HG03097 (cell line): Measurements from ENCODE around the gene PLXNA2.

ENCODE experiments used
- ATAC-seq: cut with Tn5 transposase; IDR thresholded peaks from one replicate; pipeline ENCODE4 v1.9.1; 2021; ENCODE audit not compliant: unreplicated experiment, low FRiP score

Gene PLXNA2

GRCh38 chr1:208208132-208208487 lies 36.1 kb downstream of the PLXNA2 start:
- ATAC-seq, result no peak

DNA sequence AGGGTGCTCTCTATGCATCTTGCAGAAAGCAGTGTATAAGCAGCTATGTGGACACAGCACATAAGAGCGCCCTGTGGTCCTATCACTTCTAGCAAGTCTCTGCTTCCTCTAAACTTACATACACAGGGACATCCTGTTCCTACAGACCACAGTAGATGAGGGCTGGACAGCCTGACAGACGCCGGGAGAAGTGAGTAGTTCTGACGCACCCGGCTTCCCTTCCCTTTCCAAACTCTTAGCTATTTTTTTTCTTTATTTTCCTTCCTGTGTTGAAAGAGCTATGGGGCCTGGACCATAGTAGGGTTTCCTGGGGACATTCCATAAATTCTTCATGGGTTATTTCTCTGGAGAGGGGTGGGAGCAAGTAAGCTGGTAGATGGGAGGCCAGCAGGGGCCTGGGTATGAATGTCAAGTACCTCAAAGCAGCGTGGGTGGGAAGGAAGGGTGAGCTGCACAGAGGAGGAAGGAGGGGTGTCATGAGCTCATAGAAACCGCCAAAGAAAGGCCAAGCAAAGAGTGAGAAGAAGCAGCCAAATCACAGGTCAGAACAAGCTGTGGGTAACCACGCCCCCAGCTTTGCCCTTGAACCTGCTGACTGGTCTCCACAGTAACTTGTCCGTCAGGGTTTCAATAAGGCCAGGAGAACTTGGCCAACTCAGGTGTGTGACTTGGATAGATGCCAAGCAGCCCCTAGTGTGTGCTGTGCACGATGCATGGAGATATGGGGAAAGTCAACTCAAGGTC lies 36.6 kb downstream of the PLXNA2 start:
- ATAC-seq, result no peak

- no peak for ATAC-seq
Observed at GRCh38 chr1:208206092-208206698, 38.0 kb downstream of the PLXNA2 start.

DNA sequence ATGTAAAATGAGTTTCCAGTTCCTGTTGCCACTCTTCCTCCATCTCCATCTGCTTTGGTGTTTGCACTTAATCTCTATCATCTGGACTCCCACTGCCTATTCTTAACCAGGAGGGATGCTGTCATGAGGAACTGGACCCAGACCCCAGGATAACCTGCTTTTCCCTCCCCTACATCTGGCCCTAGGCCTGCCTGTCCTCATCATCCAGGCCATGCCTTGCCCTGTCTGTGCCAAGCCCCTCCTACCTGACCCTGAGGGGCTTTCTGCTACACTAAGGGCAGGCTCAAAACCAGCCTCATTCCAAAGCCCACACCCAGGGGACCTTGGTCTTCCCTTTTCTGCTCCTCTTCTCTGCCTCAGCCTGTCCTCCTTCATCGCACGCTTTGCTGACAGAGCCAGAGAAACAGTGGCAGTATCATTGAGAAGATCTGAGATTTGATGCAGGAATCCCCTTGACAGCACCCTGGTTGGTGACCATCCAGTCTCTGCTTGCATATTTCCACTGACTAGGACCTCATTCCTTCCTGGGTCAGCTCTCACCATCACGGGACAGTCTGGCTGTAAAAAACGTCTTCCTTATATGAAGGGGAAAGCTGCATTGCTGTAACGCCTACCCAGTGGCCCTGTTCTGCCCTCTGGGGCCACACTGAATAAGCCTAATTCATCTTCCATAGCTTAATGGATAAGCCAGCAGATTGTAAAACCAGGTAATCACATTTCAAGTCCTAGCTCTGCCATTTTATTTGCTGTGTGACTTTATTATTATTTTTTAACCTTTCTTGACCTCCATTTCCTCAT lies 38.8 kb downstream of the PLXNA2 start:
- no peak for ATAC-seq

DNA sequence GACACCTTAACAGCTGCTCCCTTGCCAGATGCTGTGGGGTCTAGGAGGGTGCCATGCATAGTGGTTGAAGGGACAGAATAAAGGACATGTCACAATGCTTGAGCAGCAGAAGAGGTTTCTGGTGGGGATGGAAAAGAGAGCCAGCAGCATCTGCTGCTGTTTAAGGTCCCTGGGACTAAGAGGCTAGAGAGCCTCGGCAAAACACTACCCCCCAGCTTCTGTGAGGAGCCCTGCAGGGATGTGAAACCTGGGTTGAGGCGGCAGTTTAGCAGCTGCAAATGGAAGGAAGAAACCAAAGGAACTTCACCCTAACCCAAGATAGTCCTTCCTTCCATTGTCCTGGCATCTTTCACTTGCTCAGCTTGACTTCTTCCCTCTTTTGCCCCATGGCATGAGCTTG lies 39.4 kb downstream of the PLXNA2 start:
- ATAC-seq, result no peak

- no peak for ATAC-seq
Observed at GRCh38 chr1:208203848-208204609, 40.2 kb downstream of the PLXNA2 start.

DNA sequence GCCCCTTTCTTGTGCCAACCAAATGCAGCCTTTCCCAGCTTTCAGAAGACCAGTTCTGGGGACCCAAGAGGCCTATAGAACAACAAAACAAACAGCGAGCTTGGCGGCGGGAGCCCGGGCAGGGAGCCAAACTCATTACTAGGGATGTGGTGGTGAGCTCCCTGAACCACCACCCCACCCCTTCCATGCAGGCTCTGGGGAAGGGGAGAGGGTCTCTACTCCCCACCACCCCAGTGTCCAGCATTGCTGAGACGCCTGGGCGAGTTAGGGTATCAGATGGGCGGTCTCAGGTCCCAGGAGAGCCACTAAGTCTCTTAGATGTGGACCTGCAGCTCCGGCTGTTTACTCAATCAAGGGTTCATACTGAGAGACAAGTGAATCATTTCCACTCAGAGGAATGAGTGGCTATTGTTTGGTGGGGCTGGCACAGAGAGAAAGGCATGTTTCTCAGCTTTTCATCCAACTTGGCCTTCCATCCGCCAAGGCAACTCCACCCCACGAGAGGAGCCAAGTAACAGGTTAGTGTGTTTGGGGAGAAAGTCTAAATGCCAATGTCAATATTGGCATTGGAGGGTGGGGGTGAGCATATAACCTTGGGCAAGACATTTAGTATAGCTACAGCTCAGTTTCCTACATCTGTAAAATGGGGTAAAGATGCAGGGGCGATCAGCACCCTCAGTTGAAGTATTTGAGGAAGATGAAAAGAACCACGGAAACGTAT lies 40.9 kb downstream of the PLXNA2 start:
- no peak for ATAC-seq

DNA sequence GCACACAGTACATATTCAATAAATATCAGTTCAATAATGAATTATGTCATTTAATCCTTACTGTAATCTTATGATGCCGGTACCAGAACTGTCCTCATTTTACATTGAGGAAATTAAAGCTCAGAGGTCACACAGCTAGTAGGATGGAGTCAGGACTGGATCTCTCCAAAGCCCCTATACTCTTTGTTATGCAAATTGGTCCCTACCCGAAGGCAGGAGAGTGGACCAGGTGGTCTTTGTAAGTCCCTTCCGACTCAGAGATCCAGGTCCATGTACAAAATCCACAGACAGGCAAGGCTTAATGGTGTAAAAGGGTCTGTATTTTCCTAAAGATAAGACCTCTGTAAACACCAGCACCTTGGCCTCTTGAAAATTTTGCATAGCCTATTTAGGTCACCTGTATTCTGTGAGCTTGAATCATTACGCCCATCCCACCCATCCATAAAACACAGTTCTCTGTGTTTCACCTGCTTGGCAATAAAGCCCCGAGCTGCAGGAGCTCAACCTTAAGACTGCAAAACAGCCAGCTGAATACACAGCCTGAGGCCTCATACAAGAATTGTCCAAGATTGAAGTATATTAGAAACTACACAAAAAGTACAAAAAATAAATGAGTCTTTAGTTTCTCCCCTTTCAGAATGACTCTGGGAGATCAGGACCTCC lies 41.7 kb downstream of the PLXNA2 start:
- ATAC-seq, result no peak

DNA sequence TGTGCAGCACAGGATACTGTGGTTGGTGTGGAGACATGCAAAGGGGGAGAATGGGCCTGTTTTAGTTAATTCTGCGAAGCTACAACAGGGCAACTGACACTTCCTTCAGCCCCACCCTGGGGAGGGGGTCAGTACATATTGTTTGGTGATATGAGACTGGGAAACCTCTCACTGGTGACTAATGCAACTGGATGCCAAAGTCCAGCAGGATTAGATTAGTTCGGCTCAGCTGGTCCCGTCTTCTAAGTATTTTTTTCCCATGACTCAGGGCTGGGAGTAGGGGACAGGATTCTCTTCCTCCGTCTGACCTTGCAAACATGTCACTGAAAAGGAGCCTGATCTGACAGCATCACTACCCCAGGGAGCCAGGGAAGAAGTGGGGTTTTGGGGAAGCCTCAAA lies 43.0 kb downstream of the PLXNA2 start:
- ATAC-seq, result no peak

DNA sequence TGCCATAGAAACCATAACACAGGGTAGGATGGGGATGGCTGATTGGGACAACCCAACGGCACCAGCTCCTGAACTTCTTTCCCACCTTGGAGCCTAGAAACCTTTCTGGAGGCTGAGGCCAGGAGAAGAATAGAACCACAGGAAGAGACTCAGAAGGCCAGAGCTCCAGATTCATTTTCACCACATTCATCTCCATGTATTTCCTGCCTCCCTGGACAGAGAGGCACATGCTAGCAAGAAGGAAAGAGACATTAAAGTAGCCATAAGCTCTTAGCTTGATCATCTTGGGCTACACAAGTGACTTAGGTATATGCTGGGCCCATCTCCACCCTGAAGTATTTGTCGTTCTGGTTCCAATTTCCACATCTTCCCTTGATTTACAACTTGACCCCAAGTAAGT lies 44.1 kb downstream of the PLXNA2 start:
- ATAC-seq, result no peak

- ATAC-seq, result no peak
Observed at GRCh38 chr1:208198236-208198635, 45.9 kb downstream of the PLXNA2 start.

DNA sequence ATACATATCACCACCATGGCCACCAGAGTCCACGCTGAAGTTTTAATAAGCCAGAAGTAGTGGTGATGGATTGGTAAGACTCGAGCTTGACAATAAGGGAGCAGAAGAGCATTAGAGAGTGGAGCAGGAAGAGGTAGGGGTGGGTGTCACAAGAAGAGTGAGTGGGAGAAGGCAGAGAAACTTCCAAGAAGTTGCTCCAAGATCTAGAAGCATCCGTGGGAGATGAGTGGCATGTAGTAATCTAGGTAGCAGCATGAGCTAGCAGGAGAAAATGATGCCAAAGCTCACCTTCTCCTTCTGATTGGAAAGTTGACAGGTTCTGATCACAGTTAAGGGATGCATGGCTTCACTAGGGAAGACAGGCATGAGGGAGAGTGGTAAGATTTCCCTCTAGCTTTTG lies 49.2 kb downstream of the PLXNA2 start:
- no peak for ATAC-seq

GRCh38 chr1:208192995-208193394 lies 51.2 kb downstream of the PLXNA2 start:
- ATAC-seq, result no peak

DNA sequence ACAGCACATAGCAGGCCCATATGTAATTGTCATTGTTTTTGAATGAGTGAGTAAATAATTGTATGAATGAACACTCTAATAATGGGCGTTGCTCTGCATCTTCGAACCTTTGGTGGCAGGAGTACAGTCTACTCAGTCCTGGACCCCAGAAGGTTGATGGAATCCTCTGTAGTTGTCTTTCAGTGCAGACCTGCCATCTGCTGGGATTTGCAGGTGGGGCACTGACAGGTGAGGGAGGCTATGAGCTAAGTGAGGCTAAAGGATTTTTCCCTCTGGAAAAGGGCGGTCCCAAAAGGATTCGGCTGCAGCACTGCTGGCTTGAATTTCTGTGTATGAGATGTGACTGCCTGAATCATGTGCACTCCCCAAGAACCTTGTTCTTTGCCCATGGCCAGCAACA lies 53.4 kb downstream of the PLXNA2 start:
- no peak for ATAC-seq

DNA sequence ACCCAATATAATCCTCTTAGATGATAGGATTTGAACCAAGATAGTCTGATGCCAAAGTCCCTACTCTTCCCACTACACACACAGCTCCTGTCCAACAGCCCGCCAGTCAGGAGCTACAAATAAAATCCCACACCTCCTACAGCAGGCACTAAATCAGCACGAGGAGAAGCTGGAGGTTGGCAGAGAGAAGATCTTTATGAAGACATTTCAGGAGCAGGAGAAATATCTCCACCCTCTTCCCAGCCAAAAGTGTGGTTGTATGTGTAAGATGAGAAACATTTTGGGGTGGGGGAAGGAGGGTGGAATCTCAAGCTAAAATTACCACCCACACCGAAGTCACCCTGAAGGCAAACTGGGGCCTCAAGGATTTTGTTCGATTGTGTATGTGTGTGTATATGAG lies 54.5 kb downstream of the PLXNA2 start:
- ATAC-seq, result no peak

GRCh38 chr1:208189183-208189582 lies 55.0 kb downstream of the PLXNA2 start:
- no peak for ATAC-seq

DNA sequence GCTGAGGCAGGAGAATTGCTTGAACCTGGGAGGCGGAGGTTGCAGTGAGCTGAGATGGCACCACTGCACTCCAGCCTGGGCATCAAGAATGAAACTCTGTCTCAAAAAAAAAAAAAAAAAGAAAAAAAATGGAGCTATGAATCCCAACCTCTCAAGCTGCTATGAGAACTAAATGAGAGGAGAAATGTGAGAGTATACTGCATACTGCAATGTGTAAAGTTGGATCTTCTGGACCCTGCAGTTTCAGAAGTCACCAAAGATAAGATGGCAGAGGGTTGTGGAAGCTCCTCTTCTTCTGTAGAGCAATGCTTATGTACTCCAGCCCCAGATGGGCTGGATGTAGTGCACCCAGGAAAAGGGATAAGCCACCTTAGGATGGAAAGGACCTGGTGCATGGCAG lies 55.6 kb downstream of the PLXNA2 start:
- no peak for ATAC-seq

DNA sequence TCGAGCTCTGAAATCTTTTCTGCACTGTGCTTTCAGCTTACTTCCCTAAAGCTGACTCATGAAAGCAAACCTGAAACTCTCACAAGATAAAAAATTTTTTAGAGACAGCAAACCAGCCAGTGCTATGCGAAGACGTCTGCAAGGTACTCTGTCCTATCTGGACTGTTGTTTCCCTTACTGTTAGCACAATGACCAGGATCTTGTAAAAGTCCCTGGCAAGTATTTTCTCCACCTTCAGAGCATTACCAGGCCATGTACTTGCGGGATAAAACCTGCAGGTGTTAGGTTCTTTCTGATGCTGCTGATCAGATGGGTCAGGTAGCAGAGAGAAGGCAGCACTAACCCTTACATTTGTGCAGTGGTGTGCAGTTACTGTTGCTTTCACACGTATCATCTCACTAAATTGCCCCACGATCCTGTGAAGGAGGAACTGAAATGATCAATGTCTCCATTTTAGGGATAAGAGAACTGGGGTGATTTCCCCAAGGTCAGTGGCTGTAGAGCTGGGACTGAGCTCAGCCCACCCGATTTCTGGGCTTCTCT lies 56.6 kb downstream of the PLXNA2 start:
- peak; percentile 59 for ATAC-seq

DNA sequence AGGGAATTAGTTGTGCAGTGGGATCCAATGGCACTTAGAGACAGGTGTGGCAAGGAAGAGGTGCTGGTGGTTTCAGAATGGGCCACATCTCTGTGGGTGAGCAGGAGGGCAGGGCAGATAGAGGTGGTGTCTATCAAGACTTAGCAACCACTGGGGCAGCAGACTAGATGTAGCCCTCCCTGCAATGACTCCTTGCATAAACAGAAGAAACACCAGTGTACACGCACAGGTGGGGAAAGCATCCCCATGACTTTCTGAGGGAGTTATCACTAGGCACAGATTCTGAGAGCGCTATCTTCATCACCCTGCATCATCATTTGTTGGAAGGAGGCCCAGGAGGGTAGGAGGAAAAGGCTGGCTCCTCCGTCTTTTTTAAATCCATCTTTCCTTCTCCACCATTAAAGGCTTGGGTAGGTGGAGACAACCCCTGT lies 58.4 kb downstream of the PLXNA2 start:
- ATAC-seq, result no peak
